Hepatic stellate cell (primary cell): ENCODE measurements around the gene CADPS2.
"Not testable (repeated sequence)": the region's sequence is repeated elsewhere in the genome, so short reads cannot be mapped to it uniquely, and the experiment has no call there.

ENCODE experiments used
- DNase-seq: peaks from one replicate; pipeline ENCODE4 v3.0.0; 2011; ENCODE audit warnings: low spot score

CADPS2 gene

DNA sequence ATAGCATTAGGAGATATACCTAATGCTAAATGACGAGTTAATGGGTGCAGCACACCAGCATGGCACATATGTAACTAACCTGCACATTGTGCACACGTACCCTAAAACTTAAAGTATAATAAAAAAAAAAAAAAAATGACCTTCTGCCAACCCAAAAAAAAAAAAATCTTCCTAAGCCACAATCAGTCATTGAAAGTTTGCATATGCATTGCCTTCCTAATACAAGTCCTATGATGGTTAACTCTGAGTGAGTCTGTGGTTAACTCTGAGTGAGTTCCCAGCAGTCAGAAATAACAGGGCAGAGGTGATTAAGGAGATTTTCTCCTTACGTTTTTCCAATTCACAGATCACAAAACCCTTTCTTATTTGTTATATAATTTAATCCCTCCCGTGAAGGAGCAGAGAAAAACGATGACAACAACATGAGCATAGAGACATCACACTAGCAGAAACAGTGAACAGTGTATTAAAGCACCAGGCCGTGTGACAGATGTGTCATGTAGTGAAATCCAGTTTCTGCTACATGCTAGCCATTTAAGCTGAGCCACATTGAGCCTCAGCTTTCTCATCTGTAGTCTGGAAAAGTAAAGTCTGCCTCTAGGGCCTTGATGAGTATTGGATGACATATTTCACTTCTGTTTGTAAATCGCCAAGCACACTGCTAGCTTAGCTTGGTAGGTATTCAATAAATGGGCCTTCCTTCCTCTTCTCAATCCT, 176.2 kb downstream of the CADPS2 start:
- no peak for DNase-seq

DNA sequence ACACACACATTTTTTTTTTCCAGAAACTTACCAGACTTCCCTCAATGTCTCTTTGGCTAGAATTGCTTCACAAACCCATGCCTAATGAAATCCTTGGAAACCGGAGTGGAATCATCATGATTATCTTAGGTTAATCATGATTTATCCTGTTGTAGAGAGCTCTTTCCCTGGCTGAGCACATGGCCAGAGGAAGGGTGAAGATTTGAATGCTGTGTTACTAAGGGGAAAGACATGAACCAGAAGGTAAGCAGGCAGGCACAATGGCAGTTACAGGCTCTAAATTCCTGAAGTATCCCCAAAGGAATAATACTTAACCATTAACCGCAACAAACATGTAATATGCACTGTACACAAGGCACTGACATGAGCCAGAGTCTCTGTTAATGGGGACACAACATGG, 179.4 kb downstream of the CADPS2 start:
- DNase-seq = no peak

DNA sequence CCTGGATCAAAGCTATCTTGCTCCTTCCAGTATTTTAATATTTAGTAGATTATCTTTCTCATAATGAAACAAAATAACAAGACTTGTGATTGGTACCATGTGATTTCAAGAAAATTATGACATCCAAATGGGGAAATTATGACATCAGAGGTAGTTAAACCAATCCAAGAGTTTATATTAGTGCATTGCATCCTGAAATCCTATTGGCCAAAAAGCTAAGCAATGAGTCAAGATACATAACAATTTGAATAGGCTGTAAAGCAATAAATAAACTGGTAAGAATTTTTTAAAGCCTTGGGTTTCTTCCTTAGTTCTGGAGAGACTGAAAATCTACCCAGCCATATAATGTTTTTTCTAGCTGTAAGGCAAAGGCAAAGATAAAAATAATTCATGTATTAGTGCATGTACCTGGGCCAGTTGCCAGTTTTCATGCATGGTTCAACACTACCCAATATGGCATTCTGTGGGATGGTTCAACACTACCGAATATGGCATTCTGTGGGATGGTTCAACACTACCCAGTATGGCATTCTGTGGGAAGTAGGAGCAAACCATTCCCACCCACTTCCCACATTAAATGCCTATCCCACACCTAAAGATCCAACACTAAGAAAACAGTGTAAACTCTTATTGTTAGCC, 183.3 kb downstream of the CADPS2 start, which contains the start of gene RNF148:
Gene RNF148 (minus strand): TSS at position 51 of the 639 bp plus-strand sequence. CDS start 172 bp downstream, outside the sequence.
- no peak for DNase-seq

DNA sequence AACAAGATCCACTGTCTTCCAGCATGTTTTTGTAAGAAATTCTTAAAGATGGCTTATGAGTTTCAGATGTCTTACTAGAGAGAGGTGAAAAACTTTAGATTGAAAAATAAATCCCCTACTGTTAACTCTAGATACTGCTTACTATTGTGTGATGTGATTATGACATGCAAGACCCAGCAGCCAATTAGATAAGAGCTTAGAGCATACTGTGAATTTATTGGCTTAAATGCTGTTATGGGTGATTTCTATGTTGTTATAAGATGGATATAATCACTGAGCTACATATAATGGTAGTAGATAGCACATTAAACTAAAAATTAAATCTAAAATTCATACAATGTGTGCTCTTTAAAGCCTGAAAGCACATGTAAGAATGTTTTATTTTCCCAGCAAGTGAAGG, 187.2 kb downstream of the CADPS2 start, which contains the start of gene RNF133:
Gene RNF133 (minus strand): TSS at position 101 of the 400 bp plus-strand sequence. CDS start 199 bp downstream, outside the sequence.
- no peak for DNase-seq

DNA sequence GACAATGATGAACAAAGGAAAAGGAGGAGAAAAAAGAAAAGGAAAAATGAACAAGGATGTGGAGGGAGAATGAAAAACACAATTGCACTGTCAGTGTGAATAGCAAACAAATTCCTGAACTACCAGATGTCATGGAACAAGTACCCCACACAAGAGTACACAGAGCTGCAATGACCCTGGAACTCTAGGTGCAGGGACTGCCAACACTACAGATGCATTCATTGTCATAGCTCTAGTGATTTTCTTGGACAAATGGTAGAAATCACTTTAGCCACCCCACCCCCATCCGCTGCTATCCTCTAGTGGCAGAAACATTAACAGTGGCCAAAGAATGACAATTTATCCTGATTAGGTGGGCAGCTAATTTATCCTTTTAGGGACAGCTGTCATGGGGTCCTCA, 190.4 kb downstream of the CADPS2 start:
- no peak for DNase-seq

DNA sequence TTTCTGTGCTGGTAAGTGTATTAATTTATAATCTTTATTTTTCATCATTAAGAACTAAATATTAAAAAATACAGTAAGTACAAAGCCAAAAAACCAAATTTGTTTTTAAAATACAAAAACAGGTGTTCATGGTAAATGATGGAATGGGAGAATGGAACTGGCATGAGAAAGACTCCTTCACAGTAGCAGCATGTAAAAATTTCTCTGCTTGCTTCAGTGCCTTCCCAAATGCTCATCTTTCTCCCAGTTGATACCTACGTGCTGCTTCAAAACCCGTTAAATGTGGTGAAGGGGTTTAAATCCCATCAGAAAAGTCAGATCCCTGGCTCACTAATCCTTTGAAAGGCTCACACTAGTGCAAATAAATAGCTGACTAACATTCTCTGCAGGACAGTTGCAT, 191.6 kb downstream of the CADPS2 start:
- DNase-seq = no peak

DNA sequence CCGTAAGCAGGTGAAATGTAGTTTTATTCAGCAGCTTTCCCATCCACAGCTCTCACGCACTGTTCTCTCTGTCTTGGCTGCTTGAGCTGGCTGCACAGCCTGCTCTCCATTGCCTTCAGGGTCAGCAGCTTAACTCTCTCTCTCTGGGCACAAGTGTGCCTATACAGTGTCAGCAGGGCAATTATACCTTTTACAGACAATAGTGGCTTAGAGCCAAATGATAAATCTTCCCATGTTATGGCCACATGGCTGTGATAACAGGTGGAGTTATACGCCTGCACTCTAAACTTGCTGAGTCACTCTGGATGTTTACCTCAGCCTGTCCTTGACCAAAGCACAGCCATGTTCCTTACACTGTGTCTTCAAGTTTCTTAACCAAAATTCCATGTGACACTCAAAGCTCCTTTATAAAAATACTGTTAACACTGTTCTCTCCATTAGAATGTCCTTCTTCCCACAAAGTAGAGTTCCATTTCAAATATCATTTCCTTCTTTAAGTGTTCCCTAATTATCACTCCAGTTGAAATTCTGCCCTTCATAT, 193.4 kb downstream of the CADPS2 start:
- no peak for DNase-seq

DNA sequence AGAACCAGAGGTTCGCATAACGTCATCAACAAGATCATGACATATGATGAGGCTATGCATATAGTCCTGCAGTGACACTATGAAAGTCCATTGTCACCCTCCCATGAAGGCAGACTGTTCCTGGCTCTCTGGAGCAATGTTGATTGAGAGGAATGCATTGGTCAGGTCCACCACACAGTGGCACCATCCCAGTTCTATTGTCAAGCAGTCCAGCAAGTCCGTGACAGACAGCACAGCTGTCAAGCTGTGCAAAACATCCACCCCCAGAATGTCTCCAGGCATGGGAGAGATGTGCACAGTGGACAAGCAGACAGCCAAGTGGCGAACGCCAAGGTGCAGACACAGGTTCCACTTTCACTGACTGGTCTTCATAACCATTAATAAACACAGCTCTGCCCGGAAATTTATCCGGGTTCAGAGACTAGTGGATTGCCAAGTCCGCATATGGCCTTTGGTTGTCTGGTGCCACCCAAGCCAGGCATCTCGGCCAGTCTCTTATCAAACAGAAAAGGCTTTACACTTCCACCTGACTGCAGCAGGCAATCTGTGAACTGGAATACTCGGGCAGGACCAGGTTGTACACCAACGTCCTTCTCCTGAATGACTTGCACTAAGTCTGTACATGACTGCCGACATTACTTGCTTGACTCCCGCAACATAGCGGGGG, 194.6 kb downstream of the CADPS2 start:
- no peak for DNase-seq

DNA sequence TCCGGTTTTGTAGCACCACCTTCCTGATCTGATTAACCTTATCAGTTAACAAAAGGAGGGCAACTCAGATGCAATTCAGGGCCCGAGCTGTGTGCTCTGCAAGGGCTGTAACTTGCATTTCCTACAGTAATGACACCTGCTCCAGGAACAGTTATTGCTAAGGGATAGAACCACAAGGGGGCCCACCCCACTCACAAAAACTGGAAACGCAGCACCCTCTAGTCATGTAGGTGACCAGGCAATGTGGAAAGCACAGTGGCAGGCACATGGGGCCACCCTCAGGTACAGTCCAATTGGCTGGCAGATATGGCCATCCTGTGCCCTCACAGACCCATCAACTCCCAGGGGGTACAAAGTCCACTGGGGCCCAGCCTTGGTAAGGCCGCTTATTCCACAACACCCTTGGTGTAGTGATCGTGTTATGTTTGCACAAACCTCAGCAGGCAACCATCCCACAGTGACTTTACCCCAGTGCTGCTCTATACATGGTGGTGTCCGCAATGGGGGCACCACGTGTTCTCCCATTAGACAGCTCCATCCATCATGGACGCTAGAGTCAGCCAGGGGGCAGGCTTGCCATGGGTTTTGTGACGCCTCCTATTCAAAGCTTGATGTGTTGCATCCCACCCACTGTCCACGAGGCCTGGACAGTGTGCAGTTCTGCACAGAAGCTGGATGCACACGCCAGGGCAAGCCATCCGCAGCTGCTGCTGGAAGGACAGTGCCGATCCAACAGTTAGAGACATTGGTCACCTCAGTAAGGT, 196.7 kb downstream of the CADPS2 start:
- no peak for DNase-seq

DNA sequence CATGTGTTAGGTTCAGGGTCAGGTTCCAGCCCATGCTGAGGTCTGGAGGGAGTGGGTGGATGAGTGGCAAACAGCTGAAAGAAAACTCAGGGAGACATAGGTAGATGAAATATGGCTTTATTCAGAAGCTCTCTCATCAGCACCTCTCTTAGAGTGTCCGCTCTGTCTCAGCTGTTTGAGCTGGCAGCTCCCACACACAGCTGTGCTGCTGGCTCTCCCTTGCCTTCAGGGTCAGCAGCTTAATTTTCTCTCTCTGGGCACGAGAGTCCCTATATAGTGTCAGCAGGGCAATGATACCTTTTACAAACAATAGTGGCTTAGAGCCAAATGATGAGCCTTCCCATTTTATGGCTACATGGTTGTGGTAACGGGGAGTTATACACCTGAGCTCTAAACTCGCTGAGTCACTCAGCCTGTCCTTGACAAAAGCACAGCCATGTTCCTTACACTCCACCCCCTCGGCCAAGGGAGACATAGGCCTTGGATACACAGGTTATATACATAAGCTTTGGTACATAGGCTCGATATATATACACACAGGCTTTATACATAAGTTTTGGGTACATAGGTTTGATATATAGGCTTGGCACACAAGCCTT, 197.8 kb downstream of the CADPS2 start:
- DNase-seq = no peak

DNA sequence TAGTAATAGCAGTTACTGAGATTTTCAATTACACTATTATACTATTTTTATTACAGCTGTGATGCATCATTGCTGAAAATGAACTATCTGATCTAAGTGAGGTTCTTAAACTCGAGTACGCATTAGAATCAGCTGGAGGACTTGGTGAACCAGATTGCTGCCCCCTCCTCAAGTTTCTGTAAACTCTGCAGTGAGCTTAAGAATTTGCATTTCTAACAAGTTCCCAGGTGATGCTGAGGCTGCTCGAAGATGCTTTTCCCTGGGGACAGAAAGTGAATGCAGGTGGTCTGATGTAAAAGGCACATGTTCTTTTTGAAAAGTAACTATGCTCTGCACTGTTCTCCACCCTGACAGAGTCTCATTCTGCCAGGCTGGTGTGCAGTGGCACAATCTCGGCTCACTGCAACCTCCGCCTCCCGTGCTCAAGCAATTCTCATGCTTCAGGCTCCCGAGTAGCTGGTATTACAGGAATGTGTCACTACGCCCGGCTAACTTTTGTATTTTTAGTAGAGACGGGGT, 199.8 kb downstream of the CADPS2 start:
- no peak for DNase-seq

DNA sequence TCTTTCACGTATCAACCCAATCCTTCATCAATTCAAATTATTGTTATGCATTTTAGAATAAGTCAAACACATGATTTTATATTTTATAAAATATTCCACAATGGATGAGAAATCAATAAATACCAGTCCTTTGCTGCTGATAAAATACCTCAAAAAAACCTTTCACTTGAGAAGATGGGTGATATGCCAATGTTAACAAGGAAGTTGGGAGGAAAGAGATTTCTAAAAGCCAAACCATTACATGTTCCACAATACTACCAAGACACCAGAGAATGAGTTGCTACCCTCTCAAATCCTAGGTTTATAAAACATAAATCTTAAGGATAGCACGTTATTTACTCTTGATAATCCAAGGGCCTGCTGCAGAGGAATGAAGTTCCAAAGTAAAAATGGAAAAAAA, 201.8 kb downstream of the CADPS2 start:
- DNase-seq = no peak

DNA sequence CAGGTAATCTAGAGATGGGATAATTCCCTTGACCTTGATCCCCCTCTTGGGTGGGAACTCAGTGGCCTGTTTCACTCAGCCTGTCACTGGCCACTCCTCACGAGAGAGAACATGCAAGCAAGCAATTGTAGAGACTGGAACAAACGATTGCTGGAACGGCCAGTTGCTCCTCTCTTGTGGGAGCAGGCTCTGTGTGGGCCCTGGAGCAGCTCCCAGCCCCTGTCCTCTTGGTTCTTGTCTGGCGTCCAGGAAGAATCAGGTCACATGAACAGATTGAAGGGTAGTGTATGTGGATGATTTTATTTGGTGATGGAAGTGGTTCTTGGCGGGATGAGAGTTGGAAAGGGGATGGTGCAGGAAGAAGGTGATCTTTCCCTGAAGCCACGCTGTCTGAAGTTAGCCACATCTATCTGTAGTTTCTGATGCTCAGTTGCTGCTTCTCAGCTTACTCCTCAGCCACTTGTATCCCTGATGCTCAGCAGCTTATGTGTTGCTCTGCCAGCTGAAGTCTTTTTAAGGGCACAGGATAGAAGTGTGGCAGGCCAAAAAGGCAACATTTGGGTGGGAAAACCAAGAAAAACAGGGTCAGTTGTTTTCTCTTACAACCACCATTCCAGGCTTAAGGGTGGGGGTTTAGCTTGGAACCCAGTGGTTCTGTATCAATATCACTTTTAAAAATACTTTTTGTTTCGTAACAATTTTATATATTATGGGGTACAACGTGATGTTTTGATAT, 203.3 kb downstream of the CADPS2 start:
- no peak for DNase-seq

DNA sequence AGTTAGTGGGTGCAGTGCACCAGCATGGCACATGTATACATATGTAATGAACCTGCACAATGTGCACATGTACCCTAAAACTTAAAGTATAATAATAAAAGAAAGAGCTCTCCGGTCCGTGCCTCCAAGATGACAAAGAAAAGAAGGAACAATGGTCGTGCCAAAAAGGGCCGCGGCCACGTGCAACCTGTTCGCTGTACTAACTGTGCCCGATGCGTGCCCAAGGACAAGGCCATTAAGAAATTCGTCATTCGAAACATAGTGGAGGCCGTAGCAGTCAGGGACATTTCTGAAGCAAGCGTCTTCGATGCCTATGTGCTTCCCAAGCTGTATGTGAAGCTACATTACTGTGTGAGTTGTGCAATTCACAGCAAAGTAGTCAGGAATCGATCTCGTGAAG, 205.1 kb downstream of the CADPS2 start:
- not testable (repeated sequence) for DNase-seq

DNA sequence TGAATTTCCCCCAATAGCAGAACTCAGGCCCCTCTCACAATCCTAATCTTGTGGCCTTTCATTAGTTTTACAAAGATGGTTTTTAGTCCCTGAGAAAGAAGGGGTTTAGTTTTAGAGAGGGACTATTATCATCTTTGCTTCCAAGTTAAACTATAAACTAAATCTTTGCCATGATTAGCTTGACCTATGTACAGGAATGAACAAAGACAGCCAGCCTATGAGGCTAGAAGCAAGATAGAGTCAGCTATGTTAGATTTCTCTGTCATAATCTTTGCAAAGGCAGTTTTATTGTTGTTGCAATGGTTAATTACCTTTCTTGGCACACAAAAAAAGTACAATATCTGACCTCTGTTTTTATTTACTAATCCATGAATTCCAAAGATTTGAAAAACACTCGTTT, 206.4 kb downstream of the CADPS2 start:
- DNase-seq = no peak

DNA sequence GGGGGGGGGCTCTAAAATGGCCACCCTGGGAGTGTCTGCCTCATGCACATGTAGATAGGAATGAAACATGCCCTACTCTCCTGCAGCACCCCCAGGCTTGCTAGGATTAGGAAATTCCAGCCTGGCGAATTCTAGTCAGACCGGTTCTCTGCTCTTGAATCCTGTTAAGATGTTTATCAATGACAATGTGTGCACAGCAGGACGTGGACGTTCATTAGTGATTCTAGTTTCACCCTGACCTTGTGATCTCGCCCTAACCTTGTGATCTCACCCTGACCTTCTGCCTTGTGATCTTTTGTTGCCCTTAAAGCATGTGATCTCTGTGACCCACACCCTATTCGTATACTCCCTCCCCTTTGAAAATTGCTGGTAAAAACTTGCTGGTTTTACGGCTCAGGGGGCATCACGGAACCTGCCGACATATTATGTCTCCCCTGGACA, 207.0 kb downstream of the CADPS2 start:
- DNase-seq = not testable (repeated sequence)

DNA sequence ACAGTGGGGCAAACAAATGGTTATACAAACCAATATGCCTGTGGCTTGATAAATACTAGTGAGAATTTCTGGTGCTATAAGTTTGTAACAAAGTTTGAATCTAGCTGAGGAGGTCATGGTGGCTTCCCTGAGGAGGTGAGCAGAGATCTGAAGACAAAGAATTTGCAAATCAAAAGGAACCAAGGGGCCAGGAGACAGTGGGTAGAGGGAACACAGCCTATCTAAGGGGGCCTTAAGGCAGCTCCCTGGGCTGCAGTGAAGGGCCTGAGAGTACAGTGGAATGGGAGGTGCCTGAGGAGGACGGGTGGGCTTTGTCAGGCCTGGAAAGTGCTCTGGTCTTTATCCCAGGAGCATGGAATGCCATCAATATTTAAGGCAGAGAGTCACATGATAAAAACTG, 209.1 kb downstream of the CADPS2 start:
- DNase-seq = no peak

DNA sequence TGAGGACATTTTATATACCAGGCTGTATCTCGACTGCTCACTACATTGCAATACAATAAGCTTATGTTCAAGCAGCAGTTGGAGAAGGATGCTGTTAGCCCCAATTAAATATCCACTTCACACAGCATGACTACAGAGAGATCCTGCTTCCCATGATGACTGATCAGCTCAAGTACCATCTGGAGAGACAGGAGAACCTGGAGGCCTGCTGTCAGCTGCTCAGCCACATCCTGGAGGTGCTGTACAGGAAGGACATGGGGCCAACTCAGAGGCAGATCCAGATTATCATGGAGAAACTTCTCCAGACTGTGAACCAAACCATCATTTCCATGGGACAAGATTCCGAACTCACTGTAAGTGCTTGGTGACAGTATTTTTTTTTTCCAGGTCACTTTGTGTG, 209.8 kb downstream of the CADPS2 start:
- no peak for DNase-seq

DNA sequence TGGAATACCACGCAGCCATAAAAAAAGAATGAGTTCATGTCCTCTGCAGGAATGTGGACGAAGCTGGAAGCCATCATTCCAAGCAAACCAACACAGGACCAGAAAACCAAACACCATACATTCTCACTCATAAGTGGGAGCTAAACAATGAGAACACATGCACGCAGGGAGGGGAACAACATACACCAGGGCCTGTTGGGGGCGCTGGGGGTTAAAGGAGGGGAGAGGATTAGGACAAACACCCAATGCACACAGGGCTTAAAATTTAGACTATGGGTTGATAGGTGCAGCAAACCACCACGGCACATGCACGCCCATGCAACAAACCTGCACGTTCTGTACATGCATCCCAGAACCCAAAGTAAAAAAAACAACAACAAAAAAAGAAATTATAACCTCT, 210.6 kb downstream of the CADPS2 start:
- no peak for DNase-seq

DNA sequence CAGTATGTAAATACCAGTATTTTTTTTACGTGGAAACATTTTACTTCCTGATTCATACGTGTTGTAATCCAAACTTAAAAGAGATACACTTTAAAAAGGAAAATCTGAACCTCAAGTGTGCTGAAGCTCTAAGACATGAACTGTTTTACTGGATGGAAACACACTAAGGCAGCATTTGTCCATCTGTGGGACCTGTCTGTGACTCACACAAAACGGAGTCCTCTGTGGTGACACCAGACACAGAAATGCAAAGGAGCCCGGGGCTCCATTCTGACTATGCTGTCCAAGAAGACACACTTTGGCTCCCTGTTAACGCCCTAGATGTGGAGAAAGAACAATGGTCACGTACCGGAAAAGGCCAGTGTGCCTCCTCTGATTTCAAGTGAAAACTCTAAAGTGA, 211.2 kb downstream of the CADPS2 start:
- no peak for DNase-seq

DNA sequence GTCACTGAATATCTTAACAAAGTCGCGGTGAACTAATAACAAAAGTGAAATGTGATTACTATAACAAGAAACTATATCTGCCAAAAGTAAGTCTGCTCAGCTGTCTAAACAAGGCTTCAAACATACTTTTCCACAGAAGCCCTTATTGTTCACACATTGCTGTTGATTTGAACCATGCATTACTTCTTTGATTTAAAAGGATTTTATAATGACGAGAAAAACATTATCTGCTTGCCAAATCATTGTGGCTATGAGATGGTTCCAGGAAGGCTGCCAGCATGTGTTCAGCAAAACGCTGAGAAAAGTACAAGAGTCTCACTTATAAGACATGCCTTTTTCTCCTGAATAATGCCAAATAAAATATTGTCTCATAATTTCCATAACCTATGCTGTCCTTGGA, 211.8 kb downstream of the CADPS2 start:
- DNase-seq = no peak
